Stomach (tissue), 4 donors: Measurements from ENCODE around the gene KIRREL2.
A peak's percentile ranks its signal among the peaks of the same experiment; 100 is the strongest.

Experiments used
- EP300 ChIP-seq: sonication (generic); formaldehyde crosslinking; IDR thresholded peaks from one replicate; pipeline ENCODE4 v1.6.1; 2017; ENCODE audit warnings: antibody characterized with exemption
- POLR2A ChIP-seq, 4 donors: fragments of 450-650 bp; IDR thresholded peaks; one replicate each; pipeline ENCODE4 v1.6.1; 2016; ENCODE audit warnings: antibody characterized with exemption in 4 of 4, control low read depth in 2 of 4, mild to moderate bottlenecking in 1 of 4, moderate library complexity in 1 of 4
- POLR2AphosphoS5 ChIP-seq, 3 donors: sonication (generic); formaldehyde crosslinking; IDR thresholded peaks; one replicate each; pipeline ENCODE4 v1.6.1; 2016; ENCODE audit warnings: antibody characterized with exemption in 3 of 3
- TF ChIP-seq, protein P1 (sequence below), 7 experiments: fragments of 450-650 bp in 4 of 7; fragments of 200-600 bp in 3 of 7; sonication (generic) in 3 of 7; IDR thresholded peaks; one replicate each; pipeline ENCODE4 v1.5.1; 2016 to 2019; ENCODE audit warnings: antibody characterized with exemption in 7 of 7, control low read depth in 2 of 7, mild to moderate bottlenecking in 1 of 7

DNA sequence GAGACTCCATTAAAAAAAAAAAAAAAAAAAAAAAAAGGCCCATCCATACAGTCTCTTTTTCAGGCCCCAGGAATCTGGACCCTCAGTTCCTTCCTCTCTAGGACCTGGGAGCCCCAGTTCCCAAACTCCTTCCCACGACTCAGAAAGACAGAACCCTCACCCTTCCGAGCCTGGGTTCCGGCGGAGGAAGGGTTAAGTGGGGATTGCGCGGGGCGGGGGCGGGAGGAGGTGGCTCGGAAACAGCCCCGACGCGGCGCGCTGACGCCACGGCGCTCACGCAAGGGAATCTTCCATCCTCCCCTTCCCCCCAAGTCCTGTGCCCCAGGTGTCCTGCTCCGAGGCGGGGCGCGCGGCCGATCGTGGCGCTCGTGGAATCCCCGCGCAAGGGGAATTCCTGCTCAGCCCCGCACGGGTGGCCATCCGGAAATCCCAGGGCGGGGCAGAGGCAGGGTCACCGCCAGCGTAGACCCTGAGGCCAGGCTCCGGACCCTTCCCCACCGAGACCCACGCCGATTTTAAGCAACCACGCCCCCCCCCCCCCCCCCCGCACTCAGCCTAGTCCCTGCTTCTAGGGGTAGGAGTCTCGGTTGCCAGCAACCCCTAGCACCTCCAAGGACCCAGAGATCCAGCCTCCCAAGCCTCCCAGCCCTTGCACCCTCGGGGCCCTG, 43.0 kb downstream of the KIRREL2 start:
- TF ChIP-seq POLR2A (IDR thresholded peaks at IDR 0.05) (no peak), POLR2AphosphoS5 (IDR thresholded peaks at IDR 0.05) (peak; percentile 78 to 87 (median 79)), EP300 (no peak)
- TF ChIP-seq, protein P1, sequence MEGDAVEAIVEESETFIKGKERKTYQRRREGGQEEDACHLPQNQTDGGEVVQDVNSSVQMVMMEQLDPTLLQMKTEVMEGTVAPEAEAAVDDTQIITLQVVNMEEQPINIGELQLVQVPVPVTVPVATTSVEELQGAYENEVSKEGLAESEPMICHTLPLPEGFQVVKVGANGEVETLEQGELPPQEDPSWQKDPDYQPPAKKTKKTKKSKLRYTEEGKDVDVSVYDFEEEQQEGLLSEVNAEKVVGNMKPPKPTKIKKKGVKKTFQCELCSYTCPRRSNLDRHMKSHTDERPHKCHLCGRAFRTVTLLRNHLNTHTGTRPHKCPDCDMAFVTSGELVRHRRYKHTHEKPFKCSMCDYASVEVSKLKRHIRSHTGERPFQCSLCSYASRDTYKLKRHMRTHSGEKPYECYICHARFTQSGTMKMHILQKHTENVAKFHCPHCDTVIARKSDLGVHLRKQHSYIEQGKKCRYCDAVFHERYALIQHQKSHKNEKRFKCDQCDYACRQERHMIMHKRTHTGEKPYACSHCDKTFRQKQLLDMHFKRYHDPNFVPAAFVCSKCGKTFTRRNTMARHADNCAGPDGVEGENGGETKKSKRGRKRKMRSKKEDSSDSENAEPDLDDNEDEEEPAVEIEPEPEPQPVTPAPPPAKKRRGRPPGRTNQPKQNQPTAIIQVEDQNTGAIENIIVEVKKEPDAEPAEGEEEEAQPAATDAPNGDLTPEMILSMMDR (IDR thresholded peaks at IDR 0.05): no peak
